Measurements from ENCODE around the gene IGSF9B.

- TF ChIP-seq POLR2A (IDR thresholded peaks at IDR 0.05) (no peak), CTCF (IDR thresholded peaks at IDR 0.05) (no peak), POLR2AphosphoS5 (IDR thresholded peaks at IDR 0.05) (no peak)
These were observed 27.0 kb upstream of the IGSF9B start for GRCh38 chr11:133983660-133984316.

Measured in gastroesophageal sphincter (tissue), 3 donors.